Upper lobe of left lung (tissue), 4 donors: Measurements from ENCODE around the gene PARVG.

Experiments
- CTCF ChIP-seq, 6 experiments: fragments of 450-650 bp in 4 of 6; fragments of 200-600 bp in 2 of 6; sonication (generic) in 2 of 6; IDR thresholded peaks; one replicate each; pipeline ENCODE4 v1.5.1; 2016 to 2019; ENCODE audit warnings: antibody characterized with exemption in 6 of 6
- EP300 ChIP-seq, 4 donors: sonication (generic); formaldehyde crosslinking; IDR thresholded peaks; one replicate each; pipeline ENCODE4 v1.5.1; 2017; ENCODE audit warnings: antibody characterized with exemption in 4 of 4, control low read depth in 2 of 4
- POLR2AphosphoS5 ChIP-seq, 2 donors: sonication (generic); formaldehyde crosslinking; IDR thresholded peaks; one replicate each; pipeline ENCODE4 v1.5.1; 2017; ENCODE audit warnings: antibody characterized with exemption in 2 of 2

GRCh38 chr22:44167501-44167900 lies 13.2 kb upstream of the PARVG start:
- TF ChIP-seq EP300 (IDR thresholded peaks at IDR 0.05) = no peak
- TF ChIP-seq POLR2AphosphoS5 (IDR thresholded peaks at IDR 0.05) = no peak
- no peak for TF ChIP-seq CTCF (IDR thresholded peaks at IDR 0.05)
